ENCODE measurements around the gene PSME3IP1.

DNA sequence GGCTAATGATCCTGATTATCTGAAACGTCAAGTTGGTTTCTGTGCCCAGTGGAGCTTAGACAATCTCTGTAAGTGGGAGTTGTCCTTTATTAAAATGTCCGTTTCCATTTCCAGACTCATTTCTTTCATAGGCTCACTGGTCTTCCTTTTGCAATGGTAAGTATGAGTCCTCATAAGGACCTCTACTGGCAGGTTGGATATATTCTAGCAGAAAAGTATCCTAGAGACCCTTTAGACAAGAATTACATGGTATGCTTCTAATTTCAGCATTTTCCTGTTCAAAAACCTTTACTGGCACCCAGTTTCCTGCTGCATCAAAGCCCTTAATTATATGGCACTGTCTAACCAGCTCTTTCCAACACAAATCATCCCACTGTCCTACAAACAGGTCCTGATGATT, 31.1 kb upstream of the PSME3IP1 start:
- no peak for TF ChIP-seq POLR2A (IDR thresholded peaks at IDR 0.05)
- TF ChIP-seq, protein P1, sequence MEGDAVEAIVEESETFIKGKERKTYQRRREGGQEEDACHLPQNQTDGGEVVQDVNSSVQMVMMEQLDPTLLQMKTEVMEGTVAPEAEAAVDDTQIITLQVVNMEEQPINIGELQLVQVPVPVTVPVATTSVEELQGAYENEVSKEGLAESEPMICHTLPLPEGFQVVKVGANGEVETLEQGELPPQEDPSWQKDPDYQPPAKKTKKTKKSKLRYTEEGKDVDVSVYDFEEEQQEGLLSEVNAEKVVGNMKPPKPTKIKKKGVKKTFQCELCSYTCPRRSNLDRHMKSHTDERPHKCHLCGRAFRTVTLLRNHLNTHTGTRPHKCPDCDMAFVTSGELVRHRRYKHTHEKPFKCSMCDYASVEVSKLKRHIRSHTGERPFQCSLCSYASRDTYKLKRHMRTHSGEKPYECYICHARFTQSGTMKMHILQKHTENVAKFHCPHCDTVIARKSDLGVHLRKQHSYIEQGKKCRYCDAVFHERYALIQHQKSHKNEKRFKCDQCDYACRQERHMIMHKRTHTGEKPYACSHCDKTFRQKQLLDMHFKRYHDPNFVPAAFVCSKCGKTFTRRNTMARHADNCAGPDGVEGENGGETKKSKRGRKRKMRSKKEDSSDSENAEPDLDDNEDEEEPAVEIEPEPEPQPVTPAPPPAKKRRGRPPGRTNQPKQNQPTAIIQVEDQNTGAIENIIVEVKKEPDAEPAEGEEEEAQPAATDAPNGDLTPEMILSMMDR (IDR thresholded peaks at IDR 0.05), result no peak

Measured in breast epithelium (tissue), 3 donors.